PFSK-1 (cell line): Measurements from ENCODE around the gene SHF.

ENCODE experiments used
- FOXP2 ChIP-seq: optimal IDR thresholded peaks from 2 replicates; pipeline ENCODE3; 2011; ENCODE audit warnings: borderline replicate concordance, control low read depth, inconsistent platforms; ENCODE audit not compliant: insufficient read depth; ENCODE audit errors: extremely low read length, extremely low read depth
- POLR2AphosphoS5 ChIP-seq: IDR thresholded peaks from 2 replicates; pipeline ENCODE4 v1.6.1; 2012; ENCODE audit warnings: low read depth, mild to moderate bottlenecking, control low read depth, low read length, moderate library complexity
- REST ChIP-seq, 2 experiments: IDR thresholded peaks; 2 replicates each; pipeline versions ENCODE4 v1.6.1 to v1.8.0; 2011 to 2012; ENCODE audit warnings: low read depth in 2 of 2, low read length in 2 of 2, control low read depth in 1 of 2, inconsistent platforms in 1 of 2, mild to moderate bottlenecking in 1 of 2, moderate library complexity in 1 of 2; ENCODE audit not compliant: insufficient read depth in 1 of 2
- SIN3A ChIP-seq: IDR thresholded peaks from 2 replicates; pipeline ENCODE4 v1.6.1; 2012; ENCODE audit warnings: mild to moderate bottlenecking, low read length, moderate library complexity, borderline replicate concordance; ENCODE audit not compliant: insufficient read depth
- TAF1 ChIP-seq: IDR thresholded peaks from 2 replicates; pipeline ENCODE4 v1.6.1; 2012; ENCODE audit warnings: low read length, control low read depth, borderline replicate concordance; ENCODE audit not compliant: insufficient read depth

GRCh38 chr15:45117308-45118130 lies 70.2 kb downstream of the SHF start:
- TF ChIP-seq POLR2AphosphoS5 (no peak), FOXP2 (no peak), REST (IDR thresholded peaks at IDR 0.05; ENCODE audit: insufficient read depth in 1 of 2, low read depth in 2 of 2, low read length in 2 of 2) (no peak), SIN3A (no peak), TAF1 (no peak)
